HepG2 (cell line): ENCODE results near the gene CASKIN1. TPM values are rescaled to one million over a fixed set of nuclear protein-coding genes. Genes with fewer than 3 reads are reported as not detected.
A peak's percentile ranks its signal among the peaks of the same experiment; 100 is the strongest.

Experiments
- AGO1 ChIP-seq: fragments of 200-400 bp; formaldehyde crosslinking; IDR thresholded peaks from 2 replicates; pipeline ENCODE4 v1.6.1; 2017; ENCODE audit warnings: mild to moderate bottlenecking, low read depth, low read length, moderate library complexity; ENCODE audit not compliant: poor library complexity, severe bottlenecking
- DDIT3 ChIP-seq: sonication (generic); formaldehyde crosslinking; IDR thresholded peaks from 2 replicates; pipeline ENCODE4 v1.4.0; 2020; ENCODE audit warnings: mild to moderate bottlenecking, missing genetic modification reagents
- ELK4 ChIP-seq: sonication (generic); formaldehyde crosslinking; IDR thresholded peaks from 2 replicates; pipeline ENCODE4 v1.9.0; 2021; ENCODE audit warnings: missing genetic modification reagents, borderline replicate concordance
- FOXJ3 ChIP-seq: sonication (generic); formaldehyde crosslinking; IDR thresholded peaks from 2 replicates; pipeline ENCODE4 v1.4.0; 2020; ENCODE audit warnings: missing genetic modification reagents, mild to moderate bottlenecking, borderline replicate concordance
- KAT2B ChIP-seq: fragments of 150-350 bp; IDR thresholded peaks from 2 replicates; pipeline ENCODE4 v1.6.1; 2014; ENCODE audit warnings: low read depth, low read length, borderline replicate concordance
- STAG1 ChIP-seq: sonication (generic); formaldehyde crosslinking; IDR thresholded peaks from 2 replicates; pipeline ENCODE4 v1.4.0; 2020; ENCODE audit warnings: missing genetic modification reagents
- THRA ChIP-seq: sonication (generic); formaldehyde crosslinking; IDR thresholded peaks from 2 replicates; pipeline ENCODE4 v1.4.0; 2020; ENCODE audit warnings: missing genetic modification reagents, borderline replicate concordance
- WIZ ChIP-seq: sonication (generic); formaldehyde crosslinking; IDR thresholded peaks from 2 replicates; pipeline ENCODE4 v1.5.1; 2020; ENCODE audit warnings: mild to moderate bottlenecking, missing genetic modification reagents
- ZNF234 ChIP-seq: sonication (generic); formaldehyde crosslinking; conservative IDR thresholded peaks from 2 replicates; pipeline ENCODE4 v1.5.1; 2020; ENCODE audit warnings: mild to moderate bottlenecking, missing genetic modification reagents
- ZNF3 ChIP-seq: IDR thresholded peaks from 2 replicates; pipeline ENCODE4 v1.7.0; 2017; ENCODE audit warnings: inconsistent platforms
- ZNF331 ChIP-seq: sonication (generic); formaldehyde crosslinking; IDR thresholded peaks from 2 replicates; pipeline ENCODE4 v1.4.0; 2020; ENCODE audit warnings: missing genetic modification reagents
- ZNF430 ChIP-seq: sonication (generic); formaldehyde crosslinking; IDR thresholded peaks from 2 replicates; pipeline ENCODE4 v1.9.0; 2021; ENCODE audit warnings: mild to moderate bottlenecking, missing genetic modification reagents
- ZNF878 ChIP-seq: sonication (generic); formaldehyde crosslinking; IDR thresholded peaks from 2 replicates; pipeline ENCODE4 v1.8.1; 2023; ENCODE audit warnings: mild to moderate bottlenecking, missing genetic modification reagents, moderate library complexity
- polyA plus RNA-seq, 8 experiments: library from polyadenylated mRNA; depleted of rRNA in 3 of 8; stranded (reverse) in 7 of 8; unstranded in 1 of 8; fragments of >200 nt; fragmentation: Illumina TruSeq in 4 of 8; extraction: Trizol in 4 of 8; gene quantifications; 2 replicates each; pipeline versions ENCODE4 v1.2.1 to v1.2.3, GENCODE V29; 2011 to 2016; ENCODE audit warnings: low read depth in 4 of 8, missing spikeins in 1 of 8, mixed read lengths in 1 of 8; ENCODE audit not compliant: insufficient read depth in 1 of 8
- total RNA-seq, 5 experiments: library from RNA; depleted of rRNA; stranded (reverse); fragments of >200 nt; fragmentation: Illumina TruSeq; extraction: Trizol; gene quantifications; 2 replicates each; pipeline ENCODE4 v1.2.3, GENCODE V29; 2016; ENCODE audit warnings: low read depth in 1 of 5
- TF ChIP-seq, protein P1 (sequence below): IDR thresholded peaks from 2 replicates; pipeline ENCODE4 v1.6.1; 2012; ENCODE audit warnings: inconsistent platforms
- TF ChIP-seq, protein P2 (sequence below): sonication (generic); formaldehyde crosslinking; conservative IDR thresholded peaks from 2 replicates; pipeline ENCODE4 v1.4.0; 2020; ENCODE audit warnings: missing genetic modification reagents
- TF ChIP-seq, protein P3 (sequence below): conservative IDR thresholded peaks from 2 replicates; pipeline ENCODE4 v1.6.1; 2018; ENCODE audit warnings: missing genetic modification reagents
- TF ChIP-seq, protein P4 (sequence below): IDR thresholded peaks from 2 replicates; pipeline ENCODE4 v1.6.1; 2016; ENCODE audit warnings: mild to moderate bottlenecking
- TF ChIP-seq, protein P5 (sequence below): sonication (generic); formaldehyde crosslinking; IDR thresholded peaks from 2 replicates; pipeline ENCODE4 v1.5.0; 2020; ENCODE audit warnings: missing genetic modification reagents

Gene CASKIN1
- total and polyA plus RNA-seq, 2 of the 13 experiments (the other 11 are each of a cell fraction or from before 2014, with no cell fraction given) = 1.2 to 2.2 TPM

DNA sequence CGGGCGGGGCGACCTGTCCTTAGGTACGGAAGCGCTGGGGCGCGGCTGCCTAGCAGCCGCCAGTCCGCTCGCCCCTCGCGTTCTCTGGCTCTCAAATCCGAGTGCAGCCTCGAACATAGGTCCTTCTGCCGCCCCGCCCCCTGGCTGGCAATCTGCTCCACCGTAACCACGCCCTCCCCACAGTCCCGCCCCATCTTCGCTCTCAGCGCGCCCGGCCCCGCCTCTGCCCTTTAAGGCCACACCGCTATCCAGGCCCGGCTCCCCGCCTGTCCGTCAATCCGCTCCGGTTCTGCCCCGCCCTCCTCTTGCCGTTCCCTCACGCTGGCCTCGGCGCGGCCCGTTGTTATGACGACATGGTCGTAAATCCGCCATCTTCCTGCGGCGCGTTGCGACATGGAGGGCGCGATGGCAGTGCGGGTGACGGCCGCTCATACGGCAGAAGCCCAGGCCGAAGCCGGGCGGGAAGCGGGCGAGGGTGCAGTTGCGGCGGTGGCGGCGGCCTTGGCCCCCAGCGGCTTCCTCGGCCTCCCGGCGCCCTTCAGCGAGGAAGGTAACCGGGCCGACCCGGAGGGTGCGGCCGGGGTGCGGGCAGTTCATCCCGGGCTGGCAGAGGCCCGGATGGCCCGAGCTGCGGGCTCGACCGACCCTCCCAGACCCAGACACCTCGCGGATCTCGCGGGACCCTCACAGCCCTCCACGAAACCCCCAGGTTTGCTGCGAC is 27.0 kb upstream of the CASKIN1 start, which contains the start of gene E4F1 (continued):
- no peak for TF ChIP-seq ELK4 (CRISPR knock-in tag)
- TF ChIP-seq THRA (CRISPR knock-in tag) = peak; percentile 69
- TF ChIP-seq ZNF331 (CRISPR knock-in tag) = peak; percentile 78
- TF ChIP-seq FOXJ3 (CRISPR knock-in tag) = no peak
- TF ChIP-seq, protein P1, sequence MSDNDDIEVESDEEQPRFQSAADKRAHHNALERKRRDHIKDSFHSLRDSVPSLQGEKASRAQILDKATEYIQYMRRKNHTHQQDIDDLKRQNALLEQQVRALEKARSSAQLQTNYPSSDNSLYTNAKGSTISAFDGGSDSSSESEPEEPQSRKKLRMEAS = peak; percentile 92
- no peak for TF ChIP-seq KAT2B
- TF ChIP-seq DDIT3 = no peak
- TF ChIP-seq, protein P2, sequence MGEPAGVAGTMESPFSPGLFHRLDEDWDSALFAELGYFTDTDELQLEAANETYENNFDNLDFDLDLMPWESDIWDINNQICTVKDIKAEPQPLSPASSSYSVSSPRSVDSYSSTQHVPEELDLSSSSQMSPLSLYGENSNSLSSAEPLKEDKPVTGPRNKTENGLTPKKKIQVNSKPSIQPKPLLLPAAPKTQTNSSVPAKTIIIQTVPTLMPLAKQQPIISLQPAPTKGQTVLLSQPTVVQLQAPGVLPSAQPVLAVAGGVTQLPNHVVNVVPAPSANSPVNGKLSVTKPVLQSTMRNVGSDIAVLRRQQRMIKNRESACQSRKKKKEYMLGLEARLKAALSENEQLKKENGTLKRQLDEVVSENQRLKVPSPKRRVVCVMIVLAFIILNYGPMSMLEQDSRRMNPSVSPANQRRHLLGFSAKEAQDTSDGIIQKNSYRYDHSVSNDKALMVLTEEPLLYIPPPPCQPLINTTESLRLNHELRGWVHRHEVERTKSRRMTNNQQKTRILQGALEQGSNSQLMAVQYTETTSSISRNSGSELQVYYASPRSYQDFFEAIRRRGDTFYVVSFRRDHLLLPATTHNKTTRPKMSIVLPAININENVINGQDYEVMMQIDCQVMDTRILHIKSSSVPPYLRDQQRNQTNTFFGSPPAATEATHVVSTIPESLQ (CRISPR knock-in tag) = no peak
- no peak for TF ChIP-seq AGO1
- TF ChIP-seq ZNF430 (CRISPR knock-in tag) = peak; percentile 95
- no peak for TF ChIP-seq WIZ (CRISPR knock-in tag)
- no peak for TF ChIP-seq ZNF3 (CRISPR knock-in tag)
- TF ChIP-seq STAG1 (CRISPR knock-in tag) = no peak; the same call in 1 of the 2 replicates
- TF ChIP-seq, protein P3, sequence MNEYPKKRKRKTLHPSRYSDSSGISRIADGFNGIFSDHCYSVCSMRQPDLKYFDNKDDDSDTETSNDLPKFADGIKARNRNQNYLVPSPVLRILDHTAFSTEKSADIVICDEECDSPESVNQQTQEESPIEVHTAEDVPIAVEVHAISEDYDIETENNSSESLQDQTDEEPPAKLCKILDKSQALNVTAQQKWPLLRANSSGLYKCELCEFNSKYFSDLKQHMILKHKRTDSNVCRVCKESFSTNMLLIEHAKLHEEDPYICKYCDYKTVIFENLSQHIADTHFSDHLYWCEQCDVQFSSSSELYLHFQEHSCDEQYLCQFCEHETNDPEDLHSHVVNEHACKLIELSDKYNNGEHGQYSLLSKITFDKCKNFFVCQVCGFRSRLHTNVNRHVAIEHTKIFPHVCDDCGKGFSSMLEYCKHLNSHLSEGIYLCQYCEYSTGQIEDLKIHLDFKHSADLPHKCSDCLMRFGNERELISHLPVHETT (CRISPR knock-in tag) = peak; percentile 96
- TF ChIP-seq, protein P4, sequence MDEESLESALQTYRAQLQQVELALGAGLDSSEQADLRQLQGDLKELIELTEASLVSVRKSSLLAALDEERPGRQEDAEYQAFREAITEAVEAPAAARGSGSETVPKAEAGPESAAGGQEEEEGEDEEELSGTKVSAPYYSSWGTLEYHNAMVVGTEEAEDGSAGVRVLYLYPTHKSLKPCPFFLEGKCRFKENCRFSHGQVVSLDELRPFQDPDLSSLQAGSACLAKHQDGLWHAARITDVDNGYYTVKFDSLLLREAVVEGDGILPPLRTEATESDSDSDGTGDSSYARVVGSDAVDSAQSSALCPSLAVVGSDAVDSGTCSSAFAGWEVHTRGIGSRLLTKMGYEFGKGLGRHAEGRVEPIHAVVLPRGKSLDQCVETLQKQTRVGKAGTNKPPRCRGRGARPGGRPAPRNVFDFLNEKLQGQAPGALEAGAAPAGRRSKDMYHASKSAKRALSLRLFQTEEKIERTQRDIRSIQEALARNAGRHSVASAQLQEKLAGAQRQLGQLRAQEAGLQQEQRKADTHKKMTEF (CRISPR knock-in tag) = peak; percentile 86; the same call in 1 of the 2 replicates
- no peak for TF ChIP-seq ZNF878 (CRISPR knock-in tag)
- no peak for TF ChIP-seq ZNF234 (CRISPR knock-in tag)
- TF ChIP-seq, protein P5, sequence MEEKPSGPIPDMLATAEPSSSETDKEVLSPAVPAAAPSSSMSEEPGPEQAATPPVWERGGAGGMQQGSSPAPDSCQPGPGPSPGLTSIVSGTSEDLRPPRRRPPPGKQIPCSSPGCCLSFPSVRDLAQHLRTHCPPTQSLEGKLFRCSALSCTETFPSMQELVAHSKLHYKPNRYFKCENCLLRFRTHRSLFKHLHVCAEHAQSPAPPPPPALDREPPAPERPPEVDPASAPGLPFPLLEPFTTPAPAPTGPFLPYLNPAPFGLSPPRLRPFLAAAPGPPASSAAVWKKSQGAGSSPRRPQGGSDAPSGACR = no peak; the same call in 1 of the 2 replicates
